ENCODE measurements around the gene AGPAT2. TPM values are rescaled to one million over a fixed set of nuclear protein-coding genes. Genes with fewer than 3 reads are reported as not detected.

Gene AGPAT2
- total RNA-seq, 1 donor from 2014 or later = 16.6 TPM

GRCh38 chr9:136668983-136669790, 18.1 kb downstream of the AGPAT2 start:
- Mint-ChIP-seq H3K27me3 (peaks cover 12% of the 10 kb centered on the region), H3K27ac (no peak overlapping the region), H3K4me3 (no peak overlapping the region), H3K9me3 (no peaks in the 10 kb centered on the region), H3K4me1 (peaks cover 6% of the 10 kb centered on the region), H3K36me3 (ENCODE audit: low read depth) (peaks cover 5% of the 10 kb centered on the region)
- ATAC-seq (ENCODE audit: low read depth) = no peak
- CTCF ChIA-PET = interaction anchor here (0.6 kb wide), 1 partner anchor 1190 kb away, joined by 3 read pairs; no protein-coding TSS in a partner anchor
- no peak for DNase-seq
- POLR2A ChIA-PET = no interaction called here
- TF ChIP-seq CTCF (IDR thresholded peaks at IDR 0.05) = no peak
- intact Hi-C loops (cut with micrococcal nuclease) = loop anchor here (2.0 to 10.0 kb wide), 2 partner anchors 18 to 46 kb away; partner anchors contain the start of genes AGPAT2 and DIPK1B

- ChIA-PET POLR2A (no interaction called here), CTCF (interaction anchor here (0.6 to 0.7 kb wide), 2 partner anchors 8 to 1191 kb away, joined by 3 read pairs; no protein-coding TSS in a partner anchor)
- no peaks in the 10 kb centered on the region for H3K9me3 Mint-ChIP-seq
- no peak overlapping the region for H3K27ac Mint-ChIP-seq
- no peak overlapping the region for H3K4me3 Mint-ChIP-seq
- no peak for DNase-seq
- peaks cover 6% of the 10 kb centered on the region for H3K4me1 Mint-ChIP-seq
- H3K36me3 Mint-ChIP-seq (ENCODE audit: low read depth) = no peaks in the 10 kb centered on the region
- peaks cover 15% of the 10 kb centered on the region for H3K27me3 Mint-ChIP-seq
- no peak for TF ChIP-seq CTCF (IDR thresholded peaks at IDR 0.05)
- intact Hi-C loops (cut with micrococcal nuclease) = loop anchor here (2.0 to 10.0 kb wide), 2 partner anchors 19 to 47 kb away; partner anchors contain the start of genes AGPAT2 and DIPK1B
- ATAC-seq (ENCODE audit: low read depth) = no peak
These were observed 19.1 kb downstream of the AGPAT2 start for GRCh38 chr9:136667940-136668760.

GRCh38 chr9:136667214-136667939, 19.9 kb downstream of the AGPAT2 start:
- no peak for ATAC-seq (ENCODE audit: low read depth)
- Mint-ChIP-seq H3K4me3 (no peak overlapping the region), H3K4me1 (peaks cover 6% of the 10 kb centered on the region), H3K27me3 (peaks cover 16% of the 10 kb centered on the region), H3K27ac (no peak overlapping the region), H3K36me3 (ENCODE audit: low read depth) (no peaks in the 10 kb centered on the region), H3K9me3 (no peaks in the 10 kb centered on the region)
- intact Hi-C loops (cut with micrococcal nuclease) = loop anchor here (10.0 kb wide), 1 partner anchor 47 kb away; the partner anchor contains the start of gene DIPK1B
- CTCF ChIA-PET = interaction anchor here (0.7 kb wide), 1 partner anchor 9 kb away, joined by 3 read pairs; no protein-coding TSS in a partner anchor
- no peak for DNase-seq
- no peak for TF ChIP-seq CTCF (IDR thresholded peaks at IDR 0.05)
- POLR2A ChIA-PET = no interaction called here

GRCh38 chr9:136666372-136667213, 20.7 kb downstream of the AGPAT2 start:
- peak overlapping the region; percentile 58 for H3K4me3 Mint-ChIP-seq
- POLR2A ChIA-PET = no interaction called here
- peaks cover 6% of the 10 kb centered on the region for H3K4me1 Mint-ChIP-seq
- peaks cover 16% of the 10 kb centered on the region for H3K27me3 Mint-ChIP-seq
- H3K9me3 Mint-ChIP-seq = no peaks in the 10 kb centered on the region
- no peak overlapping the region for H3K27ac Mint-ChIP-seq
- TF ChIP-seq CTCF (IDR thresholded peaks at IDR 0.05) = no peak
- DNase-seq = no peak
- intact Hi-C loops (cut with micrococcal nuclease) = loop anchor here (10.0 kb wide), 1 partner anchor 48 kb away; the partner anchor contains the start of gene DIPK1B
- no peaks in the 10 kb centered on the region for H3K36me3 Mint-ChIP-seq (ENCODE audit: low read depth)
- no peak for ATAC-seq (ENCODE audit: low read depth)
- CTCF ChIA-PET = no interaction called here

Data from activated B cell treated with CpG ODN at 0.5 μM for 24 hours (primary cell).